ENCODE results near the gene MCRIP1. TPM values are rescaled to one million over a fixed set of nuclear protein-coding genes. Genes with fewer than 3 reads are reported as not detected.

The MCRIP1 gene
- polyA plus RNA-seq, 1 of the 3 experiments (the other 2 are of a cell fraction): 156 TPM

- peak overlapping the region; percentile 86 to 95; a peak in 2 of 4 replicates for H3K27ac ChIP-seq (ENCODE audit: low read depth in 2 of 2, low read length in 1 of 2)
- H3K4me3 ChIP-seq (ENCODE audit: low read depth in 2 of 2, low read length in 1 of 2): no peak overlapping the region
- peaks cover 55% of the 10 kb centered on the region for H4K20me1 ChIP-seq (ENCODE audit: insufficient read depth)
- H2AFZ ChIP-seq (ENCODE audit: low read depth): no peak overlapping the region
- ChIA-PET CTCF (interaction anchor here (0.9 to 1.7 kb wide), 4 partner anchors 13 to 165 kb away, joined by 3 to 4 read pairs (median 4); no protein-coding TSS in a partner anchor), POLR2A (interaction anchor here (0.6 to 2.2 kb wide), 10 partner anchors 9 to 152 kb away, joined by 3 to 13 read pairs (median 4); partner anchors contain the start of genes MCRIP1 and SLC25A10)
- no peak overlapping the region for H3K4me2 ChIP-seq
- no peaks in the 10 kb centered on the region for H3K9me2 ChIP-seq
- peaks cover 38 to 54% of the 10 kb centered on the region in 2 experiments for H3K36me3 ChIP-seq (replicated peaks in 1 of 2; ENCODE audit: control insufficient read depth in 1 of 2, insufficient read depth in 2 of 2, low read length in 1 of 2)
- no peak for DNase-seq
- no peaks in the 10 kb centered on the region for H3K9me3 ChIP-seq
- H3K4me1 ChIP-seq (ENCODE audit: control insufficient read depth in 1 of 2, insufficient read depth in 2 of 2, low read depth in 1 of 2, low read length in 1 of 2): peaks cover 28 to 63% of the 10 kb centered on the region in 2 experiments; a peak in 3 of 4 replicates
- H3K27me3 ChIP-seq (ENCODE audit: insufficient read depth): no peaks in the 10 kb centered on the region
- no peak overlapping the region for H3K9ac ChIP-seq
- WGBS (ENCODE audit: low lambda C conversion rate): 93% methylated on average over 8 of the region's 8 CpGs
- peaks cover 69% of the 10 kb centered on the region for H3F3A ChIP-seq (replicated peaks; ENCODE audit: insufficient read depth)
- H3K79me2 ChIP-seq (ENCODE audit: insufficient read depth): peaks cover 76% of the 10 kb centered on the region
- TF ChIP-seq NFIC (IDR thresholded peaks at IDR 0.05; ENCODE audit: borderline replicate concordance) (no peak), EP300 (IDR thresholded peaks at IDR 0.05; ENCODE audit: borderline replicate concordance in 1 of 2, low read depth in 1 of 2, low read length in 1 of 2) (no peak), JUND (IDR thresholded peaks at IDR 0.05) (no peak), GATA2 (CRISPR knock-in tag; IDR thresholded peaks at IDR 0.05) (no peak), RAD21 (IDR thresholded peaks at IDR 0.05; ENCODE audit: low read length) (no peak), NRF1 (IDR thresholded peaks at IDR 0.05; ENCODE audit: low read depth, low read length) (no peak), MXI1 (IDR thresholded peaks at IDR 0.05; ENCODE audit: low read depth, low read length) (no peak), ELF1 (IDR thresholded peaks at IDR 0.05) (no peak), REST (IDR thresholded peaks at IDR 0.05; ENCODE audit: low read depth, low read length) (no peak), YY1 (IDR thresholded peaks at IDR 0.05; ENCODE audit: low read depth) (no peak), ZBTB33 (IDR thresholded peaks at IDR 0.05; ENCODE audit: borderline replicate concordance, low read depth) (no peak), MAX (IDR thresholded peaks at IDR 0.05; ENCODE audit: low read depth) (no peak), SMC3 (IDR thresholded peaks at IDR 0.05; ENCODE audit: low read depth, low read length) (no peak), TEAD4 (IDR thresholded peaks at IDR 0.05; ENCODE audit: borderline replicate concordance, insufficient read depth) (no peak), RCOR1 (IDR thresholded peaks at IDR 0.05; ENCODE audit: low read length) (no peak), GABPA (IDR thresholded peaks at IDR 0.05; ENCODE audit: low read depth) (no peak), EZH2phosphoT487 (IDR thresholded peaks at IDR 0.05; ENCODE audit: borderline replicate concordance, low read depth) (no peak)
- TF ChIP-seq, protein P1, sequence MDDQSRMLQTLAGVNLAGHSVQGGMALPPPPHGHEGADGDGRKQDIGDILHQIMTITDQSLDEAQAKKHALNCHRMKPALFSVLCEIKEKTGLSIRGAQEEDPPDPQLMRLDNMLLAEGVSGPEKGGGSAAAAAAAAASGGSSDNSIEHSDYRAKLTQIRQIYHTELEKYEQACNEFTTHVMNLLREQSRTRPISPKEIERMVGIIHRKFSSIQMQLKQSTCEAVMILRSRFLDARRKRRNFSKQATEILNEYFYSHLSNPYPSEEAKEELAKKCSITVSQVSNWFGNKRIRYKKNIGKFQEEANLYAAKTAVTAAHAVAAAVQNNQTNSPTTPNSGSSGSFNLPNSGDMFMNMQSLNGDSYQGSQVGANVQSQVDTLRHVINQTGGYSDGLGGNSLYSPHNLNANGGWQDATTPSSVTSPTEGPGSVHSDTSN (IDR thresholded peaks at IDR 0.05): no peak
Observed at GRCh38 chr17:81865358-81865732, 32.3 kb upstream of the MCRIP1 start.
